Measurements from ENCODE around the gene KRTAP5-4.
"Not testable (repeated sequence)": the region's sequence is repeated elsewhere in the genome, so short reads cannot be mapped to it uniquely, and the experiment has no call there.

The KRTAP5-4 gene

GRCh38 chr11:1636291-1636950 is 14.5 kb upstream of the KRTAP5-4 start:
- DNase-seq, result no peak

DNA sequence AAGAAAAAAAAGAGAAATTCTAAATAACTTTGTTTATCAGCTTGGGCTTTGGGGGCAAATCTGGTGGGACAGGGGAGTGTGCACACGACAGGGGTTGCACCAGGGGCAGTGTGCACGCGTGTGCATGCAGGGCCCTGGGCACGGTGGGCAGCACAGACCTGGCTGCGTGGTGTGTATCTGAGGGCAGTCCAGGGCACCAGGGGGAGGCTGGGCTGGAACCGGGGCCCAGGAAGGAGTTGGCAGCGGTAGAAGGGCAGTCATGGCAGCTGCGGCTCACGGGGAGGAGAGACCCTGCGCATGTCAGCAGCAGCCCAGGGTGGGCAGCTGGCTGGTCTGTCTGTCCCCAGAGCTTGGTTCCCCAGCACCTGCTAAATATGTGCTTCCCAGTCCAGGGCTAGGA is 11.9 kb upstream of the KRTAP5-4 start:
- DNase-seq, result no peak

- DNase-seq, result no peak
Measured at GRCh38 chr11:1632053-1632714, 10.2 kb upstream of the KRTAP5-4 start.

GRCh38 chr11:1631066-1631568 is 9.2 kb upstream of the KRTAP5-4 start:
- no peak for DNase-seq

DNA sequence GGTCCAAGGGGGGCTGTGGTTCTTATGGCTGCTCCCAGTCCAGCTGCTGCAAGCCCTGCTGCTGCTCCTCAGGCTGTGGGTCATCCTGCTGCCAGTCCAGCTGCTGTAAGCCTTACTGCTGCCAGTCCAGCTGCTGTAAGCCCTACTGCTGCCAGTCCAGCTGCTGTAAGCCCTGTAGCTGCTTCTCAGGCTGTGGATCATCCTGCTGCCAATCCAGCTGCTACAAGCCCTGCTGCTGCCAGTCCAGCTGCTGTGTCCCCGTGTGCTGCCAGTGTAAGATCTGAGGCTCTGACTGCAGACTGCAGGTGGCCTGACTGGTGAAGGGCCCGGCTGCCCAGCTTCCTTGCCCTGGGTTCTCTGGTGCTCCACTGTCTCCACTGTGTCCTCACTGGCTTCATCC is 8.3 kb upstream of the KRTAP5-4 start:
- DNase-seq, result no peak

GRCh38 chr11:1629326-1630185 is 7.6 kb upstream of the KRTAP5-4 start, which contains the start of gene KRTAP5-5:
TSS of gene KRTAP5-5 (plus strand) at chr11:1629775. CDS start at chr11:1629841, 66 bp downstream.
- DNase-seq, result no peak

DNA sequence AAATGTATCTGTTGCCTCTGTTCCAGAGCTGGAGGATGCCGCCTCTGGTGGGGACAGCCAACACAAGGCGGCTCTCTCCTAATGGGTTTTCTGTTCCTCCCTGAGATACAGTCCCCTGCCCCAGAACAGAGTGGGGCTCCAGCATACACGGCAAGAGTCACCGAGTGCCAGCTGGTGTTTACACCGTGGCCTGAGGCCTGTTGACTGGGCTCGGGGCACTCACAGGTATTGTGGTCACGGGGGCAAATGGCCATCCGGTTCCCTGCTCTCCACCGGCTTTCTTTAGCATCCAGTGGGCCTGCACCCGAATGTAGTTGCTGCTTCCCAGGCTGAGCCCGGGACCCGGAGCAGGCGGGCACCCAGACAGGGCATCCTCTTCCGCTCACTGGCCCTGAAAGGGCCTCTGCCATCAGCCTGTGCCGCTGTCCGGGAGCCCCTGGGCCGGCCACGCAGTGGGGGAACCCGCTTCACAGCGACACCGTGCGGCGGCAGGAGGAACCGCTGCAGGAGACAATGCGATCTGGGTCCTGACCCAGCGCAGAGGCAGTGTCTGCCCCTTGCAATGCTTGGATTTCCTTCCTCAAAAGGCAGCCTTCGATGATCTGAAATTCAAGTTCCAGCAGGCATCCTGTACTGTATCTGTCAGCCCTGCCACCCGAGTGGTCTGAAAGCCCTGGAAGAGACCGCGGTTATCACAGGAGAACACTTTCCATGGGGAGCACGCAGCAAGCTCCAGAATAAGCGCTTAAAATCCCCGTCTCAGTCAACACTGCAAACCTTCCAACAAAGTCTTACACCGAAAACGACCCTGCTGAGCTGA is 6.8 kb upstream of the KRTAP5-4 start:
- DNase-seq, result peak; percentile 69

- no peak for DNase-seq
Measured at GRCh38 chr11:1625541-1625940, 3.6 kb upstream of the KRTAP5-4 start.

DNA sequence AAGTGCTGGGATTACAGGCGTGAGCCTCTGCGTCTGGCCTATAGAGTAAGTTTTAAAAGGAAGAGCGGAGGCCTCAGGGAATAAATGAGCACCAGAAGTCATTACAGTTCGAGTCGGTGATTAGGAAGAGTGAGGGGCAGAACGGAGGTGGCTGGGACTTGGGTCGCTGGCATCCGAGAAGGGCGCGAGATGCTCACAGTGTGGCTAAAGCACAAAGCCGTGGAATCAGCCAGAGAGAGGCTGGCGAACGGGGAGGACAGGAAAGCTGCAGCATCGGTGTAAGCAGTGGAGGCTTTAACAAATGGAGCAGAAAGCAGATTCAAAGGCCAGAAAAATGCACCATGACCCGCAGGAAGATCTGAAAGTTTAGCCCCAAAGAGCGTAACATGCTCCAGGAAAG is 2.7 kb upstream of the KRTAP5-4 start:
- DNase-seq, result no peak

DNA sequence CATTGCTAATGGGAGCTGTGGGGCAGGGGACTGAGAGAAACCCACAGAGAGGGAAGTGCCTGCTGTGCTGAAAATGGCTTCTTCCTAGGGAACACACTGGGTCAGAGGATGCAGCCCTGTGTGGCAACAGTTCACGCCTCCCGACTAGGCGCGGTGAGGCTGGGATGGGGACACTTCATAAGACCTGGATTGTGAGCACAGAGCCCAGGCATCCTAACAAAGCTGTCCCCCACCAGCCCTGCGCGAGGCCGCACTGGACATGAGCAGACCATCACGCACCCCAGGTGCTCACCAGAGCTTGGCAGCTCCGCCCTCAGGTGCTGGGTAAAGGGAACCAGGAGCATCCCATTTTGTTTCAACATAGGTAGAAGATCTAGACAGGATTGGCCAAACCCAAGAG is 1.8 kb upstream of the KRTAP5-4 start:
- no peak for DNase-seq

- peak; percentile 42 for DNase-seq
Measured at GRCh38 chr11:1619449-1619848, 2.5 kb downstream of the KRTAP5-4 start.

DNA sequence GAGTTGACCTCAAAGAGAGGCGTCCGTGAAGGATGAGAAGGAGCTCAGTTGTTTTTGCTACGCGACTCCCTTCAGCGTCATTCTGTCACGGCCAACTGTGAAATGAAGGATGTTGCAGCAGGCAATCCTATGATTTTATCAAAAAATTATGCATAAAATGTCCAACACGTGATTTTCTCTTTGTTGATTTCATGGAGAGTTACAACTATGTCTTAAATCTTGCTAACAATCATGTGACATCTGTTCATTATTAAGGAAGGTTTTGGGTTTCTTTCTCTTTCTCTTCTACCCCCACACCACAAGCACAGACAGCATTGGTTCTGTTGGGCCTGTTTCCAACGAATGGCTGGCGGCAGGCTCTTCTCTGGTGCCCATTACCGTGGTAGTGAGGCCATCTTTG is 3.7 kb downstream of the KRTAP5-4 start:
- no peak for DNase-seq

GRCh38 chr11:1608363-1608762 is 13.6 kb downstream of the KRTAP5-4 start, which contains the start of gene KRTAP5-3:
TSS of gene KRTAP5-3 (minus strand) at chr11:1608463. CDS start at chr11:1608385, 78 bp downstream.
- DNase-seq, result no peak

DNA sequence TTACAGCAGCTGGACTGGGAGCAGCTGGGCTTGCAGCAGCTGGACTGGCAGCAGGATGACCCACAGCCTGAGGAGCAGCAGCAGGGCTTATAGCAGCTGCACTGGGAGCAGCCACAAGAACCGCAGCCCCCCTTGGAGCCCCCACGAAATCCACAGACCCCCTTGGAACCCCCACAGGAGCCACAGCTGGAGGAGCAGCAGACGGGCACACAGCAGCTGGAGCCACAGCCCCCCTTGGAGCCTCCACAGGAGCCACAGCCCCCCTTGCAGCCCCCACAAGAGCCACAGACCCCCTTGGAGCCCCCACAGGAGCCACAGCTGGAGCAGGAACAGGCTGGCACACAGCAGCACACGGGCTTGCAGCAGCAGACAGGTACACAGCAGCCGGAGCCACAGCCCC is 14.0 kb downstream of the KRTAP5-4 start:
- not testable (repeated sequence) for DNase-seq

GRCh38 chr11:1607156-1607845 is 14.6 kb downstream of the KRTAP5-4 start:
- not testable (repeated sequence) for DNase-seq

GRCh38 chr11:1605923-1606322 is 16.0 kb downstream of the KRTAP5-4 start:
- DNase-seq, result peak; percentile 33

GRCh38 chr11:1604711-1605110 is 17.2 kb downstream of the KRTAP5-4 start:
- no peak for DNase-seq

- DNase-seq, result no peak
Measured at GRCh38 chr11:1604181-1604580, 17.8 kb downstream of the KRTAP5-4 start.

GRCh38 chr11:1603629-1604028 is 18.3 kb downstream of the KRTAP5-4 start:
- DNase-seq, result no peak

DNA sequence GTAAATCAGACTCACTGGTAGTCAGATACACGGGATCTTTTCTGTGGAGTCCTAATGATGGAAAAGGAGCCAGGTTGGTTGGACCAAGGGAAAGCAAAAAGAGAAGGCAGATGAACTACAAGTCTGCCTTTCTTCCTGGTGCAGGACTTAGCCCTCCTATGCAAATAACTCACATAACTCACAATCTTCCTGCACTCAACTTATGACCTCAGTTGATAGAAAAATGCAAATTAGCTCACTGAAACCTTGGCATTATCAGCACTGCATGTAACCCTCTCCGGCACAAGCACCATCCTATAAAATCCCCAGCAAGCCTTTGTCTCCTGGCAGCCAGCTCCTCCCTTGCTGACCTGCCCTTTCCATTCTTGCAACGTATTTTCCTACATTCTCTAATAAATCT is 20.3 kb downstream of the KRTAP5-4 start:
- not testable (repeated sequence) for DNase-seq

GRCh38 chr11:1600626-1601025 is 21.3 kb downstream of the KRTAP5-4 start:
- DNase-seq, result no peak

GRCh38 chr11:1598816-1599215 is 23.1 kb downstream of the KRTAP5-4 start:
- peak; percentile 18 for DNase-seq

Data from activated naive CD4-positive, alpha-beta T cell treated with Interleukin-2 at 50 U/mL for 16 hours (primary cell).